Measurements from ENCODE around the gene USP11. TPM values are rescaled to one million over a fixed set of nuclear protein-coding genes. Genes with fewer than 3 reads are reported as not detected.

The USP11 gene
- total and polyA plus RNA-seq, 2 of the 8 experiments (the other 6 are each of a cell fraction or from before 2014, with no cell fraction given) = 40.9 to 84.0 TPM

DNA sequence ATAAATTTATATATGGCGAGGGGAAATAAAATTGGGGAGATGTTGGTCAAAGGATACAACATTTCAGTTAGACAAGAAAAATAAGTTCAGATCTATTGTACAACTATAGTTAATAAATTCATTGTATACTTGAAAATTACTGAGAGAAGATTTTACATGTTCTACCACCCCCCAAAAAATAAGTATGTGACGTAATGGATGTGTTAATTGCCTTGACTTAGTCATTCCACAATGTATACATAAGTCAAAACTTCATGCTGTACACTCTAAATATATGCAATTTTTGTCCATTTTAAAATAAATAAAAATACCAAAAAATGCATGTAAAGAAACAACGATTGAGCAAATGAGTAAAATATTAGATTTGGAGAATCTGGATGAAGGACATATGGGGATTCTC lies 1.8 kb downstream of the USP11 start:
- Histone ChIP-seq H3K4me1 (replicated peaks in 1 of 4; ENCODE audit: control insufficient read depth in 3 of 4, insufficient read depth in 4 of 4, low read length in 3 of 4) (peaks cover 0 to 9% (median 5%) of the 10 kb centered on the region in 4 experiments; a peak in 4 of 7 replicates), H3K9ac (replicated peaks in 1 of 4; ENCODE audit: extremely low read depth in 1 of 4, low read depth in 3 of 4, low read length in 3 of 4) (no peak overlapping the region), H2BK15ac (ENCODE audit: low read length) (no peak overlapping the region), H3K27me3 (replicated peaks in 1 of 4; ENCODE audit: control insufficient read depth in 3 of 4, extremely low read depth in 1 of 4, insufficient read depth in 3 of 4, low read length in 3 of 4) (no peaks in the 10 kb centered on the region), H3K18ac (ENCODE audit: extremely low read depth, low read length) (no peak overlapping the region), H3K9me3 (ENCODE audit: insufficient read depth in 2 of 2, low read depth in 1 of 2, low read length in 1 of 2) (no peaks in the 10 kb centered on the region), H2BK5ac (ENCODE audit: low read depth, low read length) (no peak overlapping the region), H3K27ac (ENCODE audit: low read depth, low read length) (no peak overlapping the region), H3K4me3 (ENCODE audit: extremely low read depth in 1 of 4, insufficient read depth in 2 of 4, low read depth in 3 of 4, low read length in 4 of 4) (peak overlapping the region; percentile 63 to 88 (median 72); a peak in 6 of 8 replicates), H3K56ac (replicated peaks; ENCODE audit: insufficient read length, low read depth, low read length) (no peak overlapping the region), H2AFZ (ENCODE audit: low read length) (no peak overlapping the region), H3K4me2 (ENCODE audit: insufficient read depth in 1 of 2, low read depth in 2 of 2, low read length in 2 of 2) (peak overlapping the region; percentile 65 to 82; a peak in 2 of 4 replicates), H2BK120ac (replicated peaks; ENCODE audit: low read depth, low read length) (no peak overlapping the region), H4K20me1 (replicated peaks in 1 of 2; ENCODE audit: control insufficient read depth in 1 of 2, insufficient read depth in 2 of 2, low read length in 2 of 2) (no peaks in the 10 kb centered on the region), H3K23ac (ENCODE audit: insufficient read length) (no peak overlapping the region), H3K36me3 (ENCODE audit: control insufficient read depth in 2 of 4, insufficient read depth in 4 of 4, low read length in 3 of 4) (peaks cover 0 to 4% (median 0%) of the 10 kb centered on the region in 4 experiments; a peak in 3 of 8 replicates), H3K4ac (replicated peaks; ENCODE audit: insufficient read length, low read depth, low read length) (no peak overlapping the region), H3K14ac (ENCODE audit: insufficient read length) (no peak overlapping the region), H4K5ac (ENCODE audit: insufficient read length, low read depth, low read length) (no peak overlapping the region), H4K8ac (ENCODE audit: extremely low read depth, insufficient read depth, low read length) (no peak overlapping the region), H4K91ac (replicated peaks; ENCODE audit: insufficient read length, low read length) (no peak overlapping the region), H2BK12ac (ENCODE audit: low read depth, low read length) (no peak overlapping the region), H3K79me2 (ENCODE audit: control insufficient read depth in 1 of 2, insufficient read depth in 2 of 2, low read length in 2 of 2) (peaks cover 0 to 44% of the 10 kb centered on the region in 2 experiments; a peak in 3 of 4 replicates), H2BK20ac (ENCODE audit: low read length) (no peak overlapping the region), H3K23me2 (ENCODE audit: low read depth, low read length) (no peaks in the 10 kb centered on the region), H3K79me1 (ENCODE audit: low read depth, low read length) (no peaks in the 10 kb centered on the region), H2AK5ac (ENCODE audit: low read depth, low read length) (no peak overlapping the region)
- TF ChIP-seq MAFK (IDR thresholded peaks at IDR 0.05; ENCODE audit: low read depth, low read length) (no peak), GABPA (IDR thresholded peaks at IDR 0.05; ENCODE audit: borderline replicate concordance, insufficient read depth, low read length) (no peak), RXRA (IDR thresholded peaks at IDR 0.05; ENCODE audit: insufficient read depth, low read depth, low read length) (no peak), SIRT6 (IDR thresholded peaks at IDR 0.05; ENCODE audit: low read length) (no peak), RBBP5 (IDR thresholded peaks at IDR 0.05; ENCODE audit: borderline replicate concordance, low read depth, low read length) (no peak), HDAC2 (IDR thresholded peaks at IDR 0.05; ENCODE audit: borderline replicate concordance in 1 of 2, low read depth in 2 of 2, low read length in 2 of 2) (no peak), CBX5 (IDR thresholded peaks at IDR 0.05; ENCODE audit: low read depth, low read length) (no peak), SAP30 (IDR thresholded peaks at IDR 0.05; ENCODE audit: insufficient read depth, insufficient replicate concordance, low read length) (no peak)
- TF ChIP-seq, protein P1, sequence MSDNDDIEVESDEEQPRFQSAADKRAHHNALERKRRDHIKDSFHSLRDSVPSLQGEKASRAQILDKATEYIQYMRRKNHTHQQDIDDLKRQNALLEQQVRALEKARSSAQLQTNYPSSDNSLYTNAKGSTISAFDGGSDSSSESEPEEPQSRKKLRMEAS (IDR thresholded peaks at IDR 0.05) = no peak
- TF ChIP-seq, protein P2, sequence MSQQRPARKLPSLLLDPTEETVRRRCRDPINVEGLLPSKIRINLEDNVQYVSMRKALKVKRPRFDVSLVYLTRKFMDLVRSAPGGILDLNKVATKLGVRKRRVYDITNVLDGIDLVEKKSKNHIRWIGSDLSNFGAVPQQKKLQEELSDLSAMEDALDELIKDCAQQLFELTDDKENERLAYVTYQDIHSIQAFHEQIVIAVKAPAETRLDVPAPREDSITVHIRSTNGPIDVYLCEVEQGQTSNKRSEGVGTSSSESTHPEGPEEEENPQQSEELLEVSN (IDR thresholded peaks at IDR 0.05) = no peak
- ChIA-PET POLR2A (ENCODE audit: partially characterized antibody) (no interaction called here), CTCF (ENCODE audit: partially characterized antibody) (no interaction called here)
- DNase-seq (ENCODE audit: low read depth in 1 of 2, low spot score in 2 of 2) (no peak), FAIRE-seq (no peak)
- 65% methylated on average over 3 of the region's 3 CpGs; no CpG with 5 or more reads in 1 of the 2 experiments for WGBS, 2 experiments (ENCODE audit: extremely low coverage in 1 of 2, insufficient coverage in 1 of 2, insufficient read length in 1 of 2, insufficient replicate concordance in 2 of 2, low coverage in 1 of 2, low lambda C conversion rate in 2 of 2, missing lambda C conversion rate in 1 of 2)

All from H1 (cell line).